ENCODE data around the gene MN1. TPM values are rescaled to one million over a fixed set of nuclear protein-coding genes. Genes with fewer than 3 reads are reported as not detected.

The MN1 gene
- total RNA-seq, 4 donors from 2014 or later: 0.53 to 2.8 (median 1.5) TPM

- H3K9me3 ChIP-seq: no peaks in the 10 kb centered on the region
- H3K27me3 ChIP-seq: no peaks in the 10 kb centered on the region
- H3K4me1 ChIP-seq: no peaks in the 10 kb centered on the region
- H3K4me3 ChIP-seq: no peak overlapping the region
- no peak for DNase-seq
- H3K27ac ChIP-seq: no peak overlapping the region
- TF ChIP-seq POLR2A (IDR thresholded peaks at IDR 0.05): no peak
- TF ChIP-seq CTCF (IDR thresholded peaks at IDR 0.05): no peak
- no peaks in the 10 kb centered on the region for H3K36me3 ChIP-seq
Measured at GRCh38 chr22:27764722-27765236, 36.8 kb downstream of the MN1 start.

GRCh38 chr22:27761665-27762064 is 39.9 kb downstream of the MN1 start:
- Histone ChIP-seq H3K9me3 (no peaks in the 10 kb centered on the region), H3K4me3 (no peak overlapping the region), H3K36me3 (no peaks in the 10 kb centered on the region), H3K27me3 (no peaks in the 10 kb centered on the region), H3K4me1 (no peaks in the 10 kb centered on the region), H3K27ac (no peak overlapping the region)
- TF ChIP-seq POLR2A (IDR thresholded peaks at IDR 0.05) (no peak), CTCF (IDR thresholded peaks at IDR 0.05) (no peak)
- no peak for DNase-seq

GRCh38 chr22:27761000-27761399 is 40.6 kb downstream of the MN1 start:
- no peak overlapping the region for H3K27ac ChIP-seq
- H3K4me1 ChIP-seq: no peaks in the 10 kb centered on the region
- no peaks in the 10 kb centered on the region for H3K27me3 ChIP-seq
- TF ChIP-seq CTCF (IDR thresholded peaks at IDR 0.05): no peak
- no peak for TF ChIP-seq POLR2A (IDR thresholded peaks at IDR 0.05)
- H3K4me3 ChIP-seq: no peak overlapping the region
- DNase-seq: no peak
- no peaks in the 10 kb centered on the region for H3K9me3 ChIP-seq
- no peaks in the 10 kb centered on the region for H3K36me3 ChIP-seq

- no peaks in the 10 kb centered on the region for H3K9me3 ChIP-seq
- H3K4me3 ChIP-seq: no peak overlapping the region
- no peaks in the 10 kb centered on the region for H3K4me1 ChIP-seq
- no peaks in the 10 kb centered on the region for H3K27me3 ChIP-seq
- no peak for DNase-seq
- TF ChIP-seq POLR2A (IDR thresholded peaks at IDR 0.05): no peak
- no peak for TF ChIP-seq CTCF (IDR thresholded peaks at IDR 0.05)
- no peaks in the 10 kb centered on the region for H3K36me3 ChIP-seq
- H3K27ac ChIP-seq: no peak overlapping the region
Measured at GRCh38 chr22:27760474-27760873, 41.1 kb downstream of the MN1 start.

- Histone ChIP-seq H3K4me3 (no peak overlapping the region), H3K27ac (no peak overlapping the region), H3K9me3 (no peaks in the 10 kb centered on the region), H3K36me3 (no peaks in the 10 kb centered on the region), H3K4me1 (no peaks in the 10 kb centered on the region), H3K27me3 (no peaks in the 10 kb centered on the region)
- TF ChIP-seq POLR2A (IDR thresholded peaks at IDR 0.05) (no peak), CTCF (IDR thresholded peaks at IDR 0.05) (no peak)
- DNase-seq: no peak
Measured at GRCh38 chr22:27757928-27758525, 43.5 kb downstream of the MN1 start.
